ENCODE results near the gene CCL16. TPM values are rescaled to one million over a fixed set of nuclear protein-coding genes. Genes with fewer than 3 reads are reported as not detected.
"Not testable (repeated sequence)": the region's sequence is repeated elsewhere in the genome, so short reads cannot be mapped to it uniquely, and the experiment has no call there.

Gene CCL16
- total and polyA plus RNA-seq, 2 experiments from 2014 or later: not detected

- Histone ChIP-seq H3K79me2 (ENCODE audit: insufficient read depth) (no peaks in the 10 kb centered on the region), H3F3A (ENCODE audit: insufficient read depth) (no peaks in the 10 kb centered on the region), H3K27me3 (replicated peaks; ENCODE audit: insufficient read depth) (peaks cover under 1% of the 10 kb centered on the region; the same call in 1 of the 2 replicates), H3K9me3 (ENCODE audit: low read depth) (no peaks in the 10 kb centered on the region), H4K20me1 (ENCODE audit: insufficient read depth) (no peaks in the 10 kb centered on the region), H3K4me1 (ENCODE audit: insufficient read depth) (no peaks in the 10 kb centered on the region), H3K27ac (no peak overlapping the region), H3K9ac (no peak overlapping the region), H3K9me2 (ENCODE audit: insufficient read depth) (no peaks in the 10 kb centered on the region), H3K4me3 (no peak overlapping the region), H3K36me3 (ENCODE audit: low read depth) (no peaks in the 10 kb centered on the region), H3K4me2 (ENCODE audit: unreplicated experiment) (no peak overlapping the region), H2AFZ (no peak overlapping the region)
- in situ Hi-C loops (cut with MboI): no loop called here
- WGBS, 2 experiments (ENCODE audit: low coverage in 1 of 2, low lambda C conversion rate in 2 of 2, missing lambda C conversion rate in 2 of 2): 45 to 47% methylated on average over 11 of the region's 11 CpGs
- no peak for DNase-seq
- TF ChIP-seq EZH2phosphoT487 (IDR thresholded peaks at IDR 0.05; ENCODE audit: insufficient read depth, low read depth) (no peak), EZH2 (IDR thresholded peaks at IDR 0.05; ENCODE audit: insufficient read depth, poor library complexity, severe bottlenecking) (no peak)
Observed at GRCh38 chr17:35998018-35998545, 16.8 kb upstream of the CCL16 start.

GRCh38 chr17:35995346-35995745, 14.0 kb upstream of the CCL16 start:
- H3K4me1 ChIP-seq (ENCODE audit: insufficient read depth); H4K20me1 ChIP-seq (ENCODE audit: insufficient read depth); H3K9me3 ChIP-seq (ENCODE audit: low read depth); in situ Hi-C loops (cut with MboI); H3K4me3 ChIP-seq; H3K79me2 ChIP-seq (ENCODE audit: insufficient read depth); DNase-seq; H3K4me2 ChIP-seq (ENCODE audit: unreplicated experiment); H3F3A ChIP-seq (ENCODE audit: insufficient read depth); H2AFZ ChIP-seq; H3K36me3 ChIP-seq (ENCODE audit: low read depth); H3K27ac ChIP-seq; H3K27me3 ChIP-seq (replicated peaks; ENCODE audit: insufficient read depth); H3K9ac ChIP-seq; H3K9me2 ChIP-seq (ENCODE audit: insufficient read depth): not testable (repeated sequence)
- 26 to 27% methylated on average over 2 of the region's 2 CpGs for WGBS, 2 experiments (ENCODE audit: low coverage in 1 of 2, low lambda C conversion rate in 2 of 2, missing lambda C conversion rate in 2 of 2)

- H3K4me1 ChIP-seq (ENCODE audit: insufficient read depth): no peaks in the 10 kb centered on the region
- H3K79me2 ChIP-seq (ENCODE audit: insufficient read depth): no peaks in the 10 kb centered on the region
- H3K27me3 ChIP-seq (replicated peaks; ENCODE audit: insufficient read depth): peaks cover 8% of the 10 kb centered on the region; the same call in 1 of the 2 replicates
- in situ Hi-C loops (cut with MboI): no loop called here
- H3K4me2 ChIP-seq (ENCODE audit: unreplicated experiment): no peak overlapping the region
- no peak overlapping the region for H3K27ac ChIP-seq
- H3F3A ChIP-seq (ENCODE audit: insufficient read depth): no peaks in the 10 kb centered on the region
- H4K20me1 ChIP-seq (ENCODE audit: insufficient read depth): no peaks in the 10 kb centered on the region; the same call in 1 of the 2 replicates
- H3K9me3 ChIP-seq (ENCODE audit: low read depth): no peaks in the 10 kb centered on the region
- H3K36me3 ChIP-seq (ENCODE audit: low read depth): no peaks in the 10 kb centered on the region
- H3K9ac ChIP-seq: no peak overlapping the region
- TF ChIP-seq EZH2 (IDR thresholded peaks at IDR 0.05; ENCODE audit: insufficient read depth, poor library complexity, severe bottlenecking): no peak
- H3K4me3 ChIP-seq: no peak overlapping the region
- WGBS, 2 experiments (ENCODE audit: low coverage in 1 of 2, low lambda C conversion rate in 2 of 2, missing lambda C conversion rate in 2 of 2): 28% methylated on average over 2 of the region's 2 CpGs
- DNase-seq: no peak
- no peaks in the 10 kb centered on the region for H3K9me2 ChIP-seq (ENCODE audit: insufficient read depth)
- H2AFZ ChIP-seq: no peak overlapping the region
Observed at GRCh38 chr17:35991075-35991474, 9.8 kb upstream of the CCL16 start.

GRCh38 chr17:35988164-35988563, 6.9 kb upstream of the CCL16 start:
- Histone ChIP-seq H2AFZ (no peak overlapping the region), H3K4me1 (ENCODE audit: insufficient read depth) (no peaks in the 10 kb centered on the region), H3F3A (ENCODE audit: insufficient read depth) (no peaks in the 10 kb centered on the region), H3K79me2 (ENCODE audit: insufficient read depth) (no peaks in the 10 kb centered on the region), H3K9me3 (ENCODE audit: low read depth) (no peaks in the 10 kb centered on the region), H4K20me1 (ENCODE audit: insufficient read depth) (no peaks in the 10 kb centered on the region; the same call in 1 of the 2 replicates), H3K9ac (no peak overlapping the region), H3K36me3 (ENCODE audit: low read depth) (no peaks in the 10 kb centered on the region), H3K4me3 (no peak overlapping the region), H3K27me3 (replicated peaks; ENCODE audit: insufficient read depth) (peaks cover 8% of the 10 kb centered on the region; the same call in 1 of the 2 replicates), H3K9me2 (ENCODE audit: insufficient read depth) (no peaks in the 10 kb centered on the region), H3K4me2 (ENCODE audit: unreplicated experiment) (no peak overlapping the region), H3K27ac (no peak overlapping the region)
- in situ Hi-C loops (cut with MboI): no loop called here
- TF ChIP-seq EZH2phosphoT487 (IDR thresholded peaks at IDR 0.05; ENCODE audit: insufficient read depth, low read depth) (no peak), EZH2 (IDR thresholded peaks at IDR 0.05; ENCODE audit: insufficient read depth, poor library complexity, severe bottlenecking) (no peak)
- no peak for DNase-seq

GRCh38 chr17:35986643-35987042, 5.3 kb upstream of the CCL16 start, which contains the start of gene CCL14:
CCL14 (minus strand) TSS chr17:35986729; CDS start chr17:35986649, 80 bp downstream.
- H3K4me2 ChIP-seq (ENCODE audit: unreplicated experiment): no peak within 1 kb of the TSS
- no peaks in the 10 kb centered on the region for H3K4me1 ChIP-seq (ENCODE audit: insufficient read depth)
- H3K9ac ChIP-seq: no peak within 1 kb of the TSS
- in situ Hi-C loops (cut with MboI): no loop called here
- no peaks in the 10 kb centered on the region for H3K36me3 ChIP-seq (ENCODE audit: low read depth)
- H3K79me2 ChIP-seq (ENCODE audit: insufficient read depth): no peaks in the 10 kb centered on the region
- WGBS, 2 experiments (ENCODE audit: low coverage in 1 of 2, low lambda C conversion rate in 2 of 2, missing lambda C conversion rate in 2 of 2): 19 to 25% methylated on average over 1 of the region's 1 CpG
- H3F3A ChIP-seq (ENCODE audit: insufficient read depth): no peaks in the 10 kb centered on the region
- H3K4me3 ChIP-seq: no peak within 1 kb of the TSS
- no peaks in the 10 kb centered on the region for H3K9me3 ChIP-seq (ENCODE audit: low read depth)
- peaks cover 4% of the 10 kb centered on the region; the same call in 1 of the 2 replicates for H3K27me3 ChIP-seq (replicated peaks; ENCODE audit: insufficient read depth)
- no peak for TF ChIP-seq EZH2 (IDR thresholded peaks at IDR 0.05; ENCODE audit: insufficient read depth, poor library complexity, severe bottlenecking)
- TF ChIP-seq EZH2phosphoT487 (IDR thresholded peaks at IDR 0.05; ENCODE audit: insufficient read depth, low read depth): no peak
- H3K27ac ChIP-seq: no peak within 1 kb of the TSS
- DNase-seq: no peak
- H2AFZ ChIP-seq: no peak within 1 kb of the TSS
- H4K20me1 ChIP-seq (ENCODE audit: insufficient read depth): no peaks in the 10 kb centered on the region; the same call in 1 of the 2 replicates
- no peaks in the 10 kb centered on the region for H3K9me2 ChIP-seq (ENCODE audit: insufficient read depth)
